GM12874 (cell line): ENCODE data around the gene KIAA1549.

Source experiments
- CTCF ChIP-seq: IDR thresholded peaks from 2 replicates; pipeline ENCODE4 v1.5.1; 2011; ENCODE audit warnings: low read depth, mild to moderate bottlenecking, control low read depth, low read length, moderate library complexity; ENCODE audit not compliant: insufficient read depth

The KIAA1549 gene

GRCh38 chr7:138797715-138798320 is 183.4 kb downstream of the KIAA1549 start, which contains the start of the genes ATP6V0A4 and TMEM213:
Gene ATP6V0A4, minus strand, starts transcription at chr7:138798196. Its CDS starts 26,949 bp downstream, at chr7:138771247.
Gene TMEM213, plus strand, starts transcription at chr7:138797994. Its CDS starts 111 bp downstream, at chr7:138798105.
- no peak for TF ChIP-seq CTCF

DNA sequence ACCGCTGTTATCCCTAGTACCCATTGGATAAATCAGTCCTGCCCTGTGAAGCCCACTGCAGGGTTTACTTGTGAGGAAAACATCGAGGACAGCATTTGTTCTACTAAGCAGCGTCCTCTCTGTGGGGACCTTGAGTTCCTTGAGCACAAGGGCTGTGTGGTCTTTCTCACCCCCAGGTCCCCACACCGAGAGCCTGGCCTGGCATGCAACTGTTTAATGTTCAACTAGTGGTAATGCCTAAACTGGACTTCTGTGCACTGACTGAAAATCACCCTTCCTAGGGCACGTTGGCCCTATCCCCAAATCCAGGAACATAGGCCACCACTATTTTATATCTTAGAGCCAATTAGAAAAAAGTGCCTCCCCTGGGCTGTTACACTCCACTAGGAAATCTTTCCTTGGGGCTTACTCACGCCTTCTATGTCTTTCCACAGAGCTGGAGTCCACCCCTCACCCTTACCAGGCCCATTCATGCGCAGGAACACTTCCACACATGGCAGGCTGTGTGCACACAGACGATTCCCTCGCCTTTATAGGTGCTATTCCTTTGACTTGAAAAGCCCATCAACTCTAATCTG is 185.1 kb downstream of the KIAA1549 start:
- TF ChIP-seq CTCF: no peak

DNA sequence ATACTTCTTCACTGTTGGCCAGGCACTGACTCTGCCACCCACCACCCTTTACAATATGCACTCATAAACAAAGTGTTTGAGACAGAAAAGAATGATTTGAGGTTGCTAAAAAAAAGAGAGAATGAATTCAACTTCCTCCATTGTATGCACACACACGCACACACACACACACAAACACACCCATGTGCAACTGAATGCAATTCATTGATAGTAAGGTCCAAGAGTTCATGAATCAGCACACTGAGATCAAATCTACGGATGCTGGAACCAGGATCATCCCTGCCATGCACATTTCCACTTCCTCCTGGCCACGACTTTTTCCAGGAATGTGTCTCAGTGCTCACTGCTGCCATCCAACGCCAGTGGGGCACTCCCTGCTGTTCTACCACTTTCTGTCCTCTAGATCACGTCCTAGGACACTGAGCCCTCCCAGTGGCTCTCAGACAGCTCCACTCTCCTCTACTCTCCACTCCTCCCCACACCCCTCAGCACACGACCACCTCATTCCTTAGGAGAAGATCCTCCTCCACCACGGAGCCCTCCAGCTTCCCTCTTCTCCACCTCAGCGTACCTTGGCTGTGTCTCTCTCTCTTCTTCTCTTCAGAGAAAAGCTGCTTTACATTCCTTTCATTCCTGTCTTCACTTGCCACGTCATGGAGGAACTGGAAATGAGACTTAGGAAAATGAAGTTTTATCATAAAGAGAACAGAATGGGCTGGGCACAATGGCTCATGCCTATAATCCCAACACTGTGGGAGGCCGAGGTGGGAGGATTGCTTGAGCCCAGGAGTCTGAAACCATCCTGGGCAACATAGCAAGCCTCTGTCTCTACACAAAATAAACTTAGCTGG is 195.4 kb downstream of the KIAA1549 start:
- TF ChIP-seq CTCF: no peak

GRCh38 chr7:138784692-138785091 is 196.5 kb downstream of the KIAA1549 start:
- no peak for TF ChIP-seq CTCF
